Activated T-cell treated with anti-CD3 and anti-CD28 coated beads for 1 hour (primary cell): ENCODE data around the gene FABP7.
"Not testable (repeated sequence)": the region's sequence is repeated elsewhere in the genome, so short reads cannot be mapped to it uniquely, and the experiment has no call there.

Experiments used
- DNase-seq: peaks from one replicate; pipeline ENCODE4 v3.0.0-alpha.2; 2020; ENCODE audit warnings: low read depth

The FABP7 gene

GRCh38 chr6:122779667-122780066 lies at the start of gene FABP7:
Gene FABP7, plus strand, starts transcription at chr6:122779716. Its CDS starts 79 bp downstream, at chr6:122779795.
- no peak for DNase-seq

GRCh38 chr6:122730334-122730733 lies 49.2 kb upstream of the FABP7 start:
- DNase-seq, result no peak

GRCh38 chr6:122730775-122731386 lies 48.6 kb upstream of the FABP7 start:
- no peak for DNase-seq

GRCh38 chr6:122733259-122733658 lies 46.3 kb upstream of the FABP7 start:
- DNase-seq, result no peak

DNA sequence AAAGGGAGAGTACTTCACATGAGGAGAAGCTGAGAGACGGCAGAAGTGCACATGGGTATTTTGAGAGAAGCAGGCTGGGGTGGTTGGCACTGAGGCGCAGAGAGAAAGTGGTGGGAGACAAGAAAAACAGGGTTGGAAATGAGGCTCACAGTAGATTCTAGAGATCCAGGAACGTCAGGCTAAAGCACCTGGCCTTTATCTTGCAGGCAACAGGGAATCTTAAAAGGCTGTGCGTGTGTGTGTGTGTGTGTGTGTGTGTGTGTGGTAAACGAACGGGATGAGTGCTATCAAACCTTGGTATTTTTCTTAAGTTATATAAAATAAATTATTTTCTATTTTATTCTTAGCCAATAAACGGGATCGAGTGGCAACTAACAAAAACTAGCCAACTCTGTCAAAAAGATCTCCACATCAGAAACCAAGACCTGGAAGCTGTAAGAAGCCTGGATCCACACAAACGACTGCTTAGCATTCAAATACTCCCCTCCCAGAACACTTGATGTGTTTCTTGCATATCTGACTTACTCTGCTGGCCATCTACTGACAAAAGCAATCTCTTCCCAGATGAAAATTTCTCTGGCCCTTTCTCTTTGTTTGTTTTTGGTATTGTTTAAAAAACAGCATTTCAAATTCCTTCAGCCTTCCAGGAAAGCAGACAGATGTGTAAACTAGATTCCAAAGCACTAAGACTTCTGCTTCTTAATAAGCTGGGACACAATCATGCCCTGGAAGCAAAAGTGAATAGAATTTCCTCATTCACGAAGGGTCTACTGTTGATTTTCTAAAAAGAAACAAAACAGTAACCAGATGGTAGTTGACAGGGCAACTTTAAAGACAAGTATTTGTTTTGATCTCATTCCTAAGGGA lies 44.8 kb upstream of the FABP7 start:
- no peak for DNase-seq

- DNase-seq, result no peak
Measured at GRCh38 chr6:122735582-122735981, 43.9 kb upstream of the FABP7 start.

DNA sequence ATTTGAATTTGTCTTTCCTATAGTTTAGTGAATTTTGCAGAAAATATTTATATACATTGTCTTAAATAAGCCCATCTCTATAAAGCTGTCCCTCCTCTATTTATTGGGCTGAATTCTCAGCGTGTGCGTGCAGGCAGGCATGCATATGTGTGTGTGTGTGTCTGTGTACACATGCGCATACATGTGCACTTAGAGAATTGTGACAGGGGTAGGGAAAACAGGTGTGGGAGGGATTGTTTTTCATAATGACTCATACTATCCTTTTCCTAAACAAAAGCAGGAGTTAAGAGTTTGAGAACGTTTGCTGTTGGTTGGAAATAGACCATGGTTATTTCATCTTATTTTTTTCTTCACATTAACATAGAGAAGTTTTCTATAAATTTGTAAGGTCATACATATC lies 43.4 kb upstream of the FABP7 start:
- DNase-seq, result no peak

DNA sequence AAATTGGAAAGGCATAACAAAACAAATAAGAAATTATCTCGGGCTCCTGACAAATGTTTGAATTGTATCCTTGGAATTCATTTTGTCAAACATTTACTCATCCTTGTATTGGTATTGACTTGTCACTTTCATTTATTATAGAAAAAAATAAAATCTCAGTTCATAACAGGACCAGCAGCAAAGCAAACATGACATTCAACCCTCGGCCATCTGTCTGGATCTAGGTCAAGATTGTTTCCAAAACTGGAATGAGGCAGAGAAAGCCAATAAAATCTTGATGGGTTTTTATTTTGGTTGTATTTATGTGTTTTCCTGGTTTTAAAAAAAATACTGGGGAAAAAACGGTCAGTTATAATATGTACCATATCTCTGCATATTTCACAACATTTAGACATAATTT lies 42.9 kb upstream of the FABP7 start:
- no peak for DNase-seq

- DNase-seq, result no peak
Measured at GRCh38 chr6:122740091-122740490, 39.4 kb upstream of the FABP7 start.

DNA sequence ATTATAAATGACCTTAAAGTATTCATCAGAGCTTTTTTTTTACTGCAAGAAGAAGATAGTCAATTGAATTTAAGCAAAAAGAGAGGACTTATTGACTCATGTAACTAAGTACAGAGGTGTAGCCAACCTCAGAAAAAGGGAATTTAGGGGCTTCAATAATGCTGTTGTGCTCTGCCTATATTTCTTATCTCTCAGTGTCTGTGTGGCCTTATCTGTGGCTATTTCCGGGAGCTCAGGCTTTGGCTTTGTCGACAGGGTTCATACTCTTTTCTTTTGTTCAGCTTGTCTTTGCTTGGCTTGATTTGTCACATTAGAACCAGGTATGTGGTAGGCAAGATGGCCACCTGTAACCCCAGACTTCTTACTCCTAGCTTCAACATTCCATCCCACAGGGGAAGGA lies 38.6 kb upstream of the FABP7 start:
- no peak for DNase-seq

DNA sequence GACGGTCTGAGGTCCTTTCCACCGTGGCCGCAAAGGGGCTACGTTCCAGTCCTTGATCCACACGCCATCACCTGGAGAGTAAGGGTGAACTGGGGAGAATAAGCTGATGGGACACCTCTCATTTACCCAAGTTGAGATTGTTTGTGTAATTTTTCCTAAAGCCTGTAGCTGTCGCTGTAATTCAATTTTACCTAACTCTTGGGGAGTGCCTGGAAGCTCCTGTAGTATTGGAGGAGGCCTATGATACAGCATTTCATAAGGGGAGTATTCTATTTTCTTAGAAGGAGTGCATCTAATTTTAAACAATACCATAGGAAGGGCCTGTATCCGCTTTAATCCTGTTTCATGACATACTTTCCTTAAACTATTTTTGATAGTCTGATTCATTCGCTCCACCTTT lies 35.3 kb upstream of the FABP7 start:
- DNase-seq, result not testable (repeated sequence)

- DNase-seq, result not testable (repeated sequence)
Measured at GRCh38 chr6:122744856-122745255, 34.7 kb upstream of the FABP7 start.

DNA sequence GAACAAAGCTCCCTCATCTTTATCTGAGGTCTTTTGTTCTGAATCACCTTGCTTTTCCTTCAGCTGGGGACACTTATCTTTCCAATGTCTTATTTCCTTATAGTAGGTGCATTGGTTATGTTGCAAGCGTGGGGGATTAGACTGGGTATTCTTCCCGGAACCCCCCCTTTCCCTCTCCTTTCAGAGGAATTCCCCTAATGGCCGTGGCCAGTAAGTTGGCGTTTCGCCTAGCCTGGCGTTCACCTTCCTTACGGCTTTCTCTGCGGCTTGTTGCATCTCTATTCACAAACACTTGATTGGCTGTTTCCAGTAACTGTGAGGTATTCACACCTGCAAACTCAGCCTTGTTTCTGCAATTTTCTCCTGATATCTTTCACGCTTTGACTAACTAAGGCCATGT lies 32.8 kb upstream of the FABP7 start:
- DNase-seq, result no peak

DNA sequence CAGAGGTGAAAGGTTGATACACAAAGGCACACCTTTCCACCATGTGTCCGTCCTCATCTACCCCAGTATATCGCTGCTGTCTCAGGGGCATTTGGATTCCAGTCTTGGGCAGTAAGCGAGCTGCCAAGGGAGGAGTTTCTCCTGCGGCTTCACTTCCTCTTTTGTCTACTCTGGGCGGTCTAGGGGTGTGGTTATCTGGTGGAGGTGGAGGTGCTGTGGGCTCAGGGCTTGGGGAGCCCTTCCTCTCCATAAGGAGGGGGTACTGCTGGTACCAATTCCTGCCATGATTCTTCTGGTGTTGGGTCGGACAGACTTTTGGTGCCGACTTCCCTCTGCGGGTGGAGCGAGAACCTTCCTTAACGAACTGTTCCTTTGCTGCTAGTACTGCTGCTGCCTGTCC lies 31.9 kb upstream of the FABP7 start:
- no peak for DNase-seq

GRCh38 chr6:122748945-122749344 lies 30.6 kb upstream of the FABP7 start:
- not testable (repeated sequence) for DNase-seq

GRCh38 chr6:122749451-122750050 lies 30.0 kb upstream of the FABP7 start:
- no peak for DNase-seq

GRCh38 chr6:122751326-122751725 lies 28.2 kb upstream of the FABP7 start:
- DNase-seq, result no peak

GRCh38 chr6:122752459-122752858 lies 27.1 kb upstream of the FABP7 start:
- DNase-seq, result no peak

- no peak for DNase-seq
Measured at GRCh38 chr6:122753000-122753687, 26.4 kb upstream of the FABP7 start.

GRCh38 chr6:122753688-122754056 lies 25.8 kb upstream of the FABP7 start:
- DNase-seq, result no peak

DNA sequence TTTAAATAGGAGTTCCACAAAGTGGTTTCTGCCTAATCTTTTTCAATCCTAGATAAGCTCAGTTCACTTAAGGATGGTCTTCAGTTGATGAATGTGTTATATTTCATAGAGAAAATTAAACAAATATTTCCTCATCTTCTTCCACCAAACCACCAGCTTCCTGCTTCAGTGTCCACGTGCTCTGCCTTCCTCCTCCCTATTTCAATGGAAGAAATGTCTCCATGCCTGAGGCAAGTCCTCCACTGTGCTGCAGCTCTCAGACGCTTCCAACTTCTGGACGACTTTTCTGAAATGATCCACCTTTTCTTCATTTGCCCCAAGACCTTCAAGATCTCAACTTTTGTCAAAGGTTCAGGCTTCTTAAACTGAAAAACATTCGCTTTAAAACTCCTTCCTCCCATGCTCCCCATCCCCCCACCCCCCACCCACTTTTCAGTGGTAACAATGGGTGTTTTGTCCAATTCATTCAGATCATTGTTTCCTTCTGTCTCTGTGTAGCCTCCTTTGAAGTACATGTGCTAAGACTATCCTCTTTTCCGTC lies 25.3 kb upstream of the FABP7 start:
- no peak for DNase-seq

GRCh38 chr6:122755901-122756300 lies 23.6 kb upstream of the FABP7 start:
- DNase-seq, result no peak
